ENCODE results near the gene ADORA2A. TPM values are rescaled to one million over a fixed set of nuclear protein-coding genes. Genes with fewer than 3 reads are reported as not detected.

The ADORA2A gene
- total RNA-seq, 1 donor from 2014 or later: under 0.01 TPM

DNA sequence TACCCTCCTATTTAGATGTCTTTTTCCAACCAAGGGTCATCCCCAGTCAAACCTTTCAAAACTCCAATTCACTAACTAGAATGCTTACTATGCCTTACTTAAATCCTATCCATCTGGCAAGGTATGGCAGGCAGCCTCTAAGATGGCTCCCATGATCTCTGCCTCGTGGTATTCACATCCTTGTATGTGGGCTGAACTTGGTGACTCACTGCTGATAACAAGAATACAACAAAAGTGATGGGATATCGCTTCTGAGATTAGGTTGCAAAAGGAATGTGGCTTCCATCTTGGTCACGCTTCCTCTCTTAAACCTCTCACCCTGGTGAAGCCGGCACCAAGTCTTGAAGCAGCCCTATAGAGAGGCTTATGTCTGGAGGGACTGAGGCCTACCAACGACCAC lies 38.2 kb downstream of the ADORA2A start:
- TF ChIP-seq, protein P1, sequence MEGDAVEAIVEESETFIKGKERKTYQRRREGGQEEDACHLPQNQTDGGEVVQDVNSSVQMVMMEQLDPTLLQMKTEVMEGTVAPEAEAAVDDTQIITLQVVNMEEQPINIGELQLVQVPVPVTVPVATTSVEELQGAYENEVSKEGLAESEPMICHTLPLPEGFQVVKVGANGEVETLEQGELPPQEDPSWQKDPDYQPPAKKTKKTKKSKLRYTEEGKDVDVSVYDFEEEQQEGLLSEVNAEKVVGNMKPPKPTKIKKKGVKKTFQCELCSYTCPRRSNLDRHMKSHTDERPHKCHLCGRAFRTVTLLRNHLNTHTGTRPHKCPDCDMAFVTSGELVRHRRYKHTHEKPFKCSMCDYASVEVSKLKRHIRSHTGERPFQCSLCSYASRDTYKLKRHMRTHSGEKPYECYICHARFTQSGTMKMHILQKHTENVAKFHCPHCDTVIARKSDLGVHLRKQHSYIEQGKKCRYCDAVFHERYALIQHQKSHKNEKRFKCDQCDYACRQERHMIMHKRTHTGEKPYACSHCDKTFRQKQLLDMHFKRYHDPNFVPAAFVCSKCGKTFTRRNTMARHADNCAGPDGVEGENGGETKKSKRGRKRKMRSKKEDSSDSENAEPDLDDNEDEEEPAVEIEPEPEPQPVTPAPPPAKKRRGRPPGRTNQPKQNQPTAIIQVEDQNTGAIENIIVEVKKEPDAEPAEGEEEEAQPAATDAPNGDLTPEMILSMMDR (IDR thresholded peaks at IDR 0.05; ENCODE audit: insufficient read depth, low read length, severe bottlenecking): no peak
- Histone ChIP-seq H3K4me3 (ENCODE audit: low read depth, low read length) (no peak overlapping the region), H3K36me3 (ENCODE audit: control insufficient read depth, insufficient read depth, low read length) (no peaks in the 10 kb centered on the region), H3K27me3 (ENCODE audit: control insufficient read depth, insufficient read depth, low read length) (no peaks in the 10 kb centered on the region)
- peak; percentile 80 for DNase-seq (ENCODE audit: low read depth)
- no peak for FAIRE-seq

DNA sequence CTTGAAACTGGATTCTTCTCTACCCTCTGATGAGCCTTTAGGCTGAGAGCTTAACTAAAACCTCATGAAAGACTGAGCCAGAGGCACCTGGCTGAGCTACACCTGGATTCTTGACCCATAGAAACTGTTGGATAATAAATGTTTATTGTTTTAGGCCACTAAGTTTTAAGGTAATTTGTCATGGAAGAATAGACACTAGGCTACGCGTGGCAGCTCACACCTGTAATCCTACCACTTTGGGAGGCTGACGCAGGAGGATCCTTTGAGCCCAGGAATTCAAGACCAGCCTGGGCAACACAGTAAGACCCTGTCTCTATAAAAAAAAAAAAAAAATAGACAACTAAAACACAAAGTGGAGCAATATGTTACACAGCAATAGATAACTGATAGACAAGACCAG lies 38.6 kb downstream of the ADORA2A start:
- no peak for FAIRE-seq
- DNase-seq (ENCODE audit: low read depth): no peak
- no peak overlapping the region for H3K4me3 ChIP-seq (ENCODE audit: low read depth, low read length)
- no peaks in the 10 kb centered on the region for H3K27me3 ChIP-seq (ENCODE audit: control insufficient read depth, insufficient read depth, low read length)
- H3K36me3 ChIP-seq (ENCODE audit: control insufficient read depth, insufficient read depth, low read length): no peaks in the 10 kb centered on the region
- TF ChIP-seq, protein P1 (IDR thresholded peaks at IDR 0.05; ENCODE audit: insufficient read depth, low read length, severe bottlenecking): no peak

DNA sequence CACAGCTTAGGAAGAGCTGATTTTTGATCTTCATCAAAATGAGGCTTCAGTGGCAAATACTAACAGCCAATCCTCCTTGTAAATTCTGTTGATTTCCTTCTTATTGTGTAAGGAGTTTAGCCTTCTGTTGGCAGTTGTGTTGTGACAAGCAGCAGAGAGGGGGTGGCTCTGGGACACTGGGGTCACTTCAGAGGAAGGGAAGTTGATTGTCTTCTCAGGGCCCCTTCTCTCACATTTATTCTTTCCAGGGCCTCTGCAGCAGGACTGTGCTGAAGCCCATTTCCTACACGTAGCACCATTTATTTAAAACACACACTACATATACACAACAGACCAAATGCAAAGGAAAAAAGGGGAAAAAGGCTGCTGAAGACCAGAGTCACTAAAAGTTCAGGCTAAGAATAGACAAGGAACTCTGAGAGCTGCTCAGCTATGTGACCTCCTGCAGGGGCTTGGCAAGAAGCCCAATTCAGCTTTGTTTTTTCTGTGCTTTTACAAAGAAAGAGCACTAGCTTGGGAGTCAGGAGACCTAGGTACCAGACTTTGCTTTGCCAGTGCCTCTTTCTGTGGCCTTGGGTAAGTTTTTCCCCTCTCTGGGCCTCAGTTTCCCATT lies 39.4 kb downstream of the ADORA2A start:
- TF ChIP-seq, protein P1 (IDR thresholded peaks at IDR 0.05; ENCODE audit: insufficient read depth, low read length, severe bottlenecking): no peak
- H3K27me3 ChIP-seq (ENCODE audit: control insufficient read depth, insufficient read depth, low read length): no peaks in the 10 kb centered on the region
- H3K36me3 ChIP-seq (ENCODE audit: control insufficient read depth, insufficient read depth, low read length): no peaks in the 10 kb centered on the region
- FAIRE-seq: no peak
- no peak for DNase-seq (ENCODE audit: low read depth)
- no peak overlapping the region for H3K4me3 ChIP-seq (ENCODE audit: low read depth, low read length)

DNA sequence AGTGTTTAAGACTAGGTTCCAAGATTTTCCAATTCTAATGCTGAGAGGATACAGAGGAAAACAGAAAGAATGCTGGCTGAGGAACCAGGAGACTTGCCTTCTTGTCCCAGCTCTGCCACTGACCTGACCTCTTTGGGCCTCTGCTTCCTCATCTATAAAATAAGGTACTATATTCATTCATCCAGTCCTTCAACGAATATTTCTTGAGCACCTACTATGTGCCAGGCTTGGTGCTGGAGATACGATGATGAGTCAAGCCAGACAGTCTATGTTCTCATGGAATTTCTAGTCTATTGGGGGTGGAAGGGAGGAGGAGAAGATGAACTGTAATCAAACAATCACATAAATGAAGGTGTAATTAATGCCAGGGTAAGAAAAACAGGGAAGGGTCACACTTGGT lies 39.9 kb downstream of the ADORA2A start:
- Histone ChIP-seq H3K27me3 (ENCODE audit: control insufficient read depth, insufficient read depth, low read length) (no peaks in the 10 kb centered on the region), H3K36me3 (ENCODE audit: control insufficient read depth, insufficient read depth, low read length) (no peaks in the 10 kb centered on the region), H3K4me3 (ENCODE audit: low read depth, low read length) (no peak overlapping the region)
- TF ChIP-seq, protein P1 (IDR thresholded peaks at IDR 0.05; ENCODE audit: insufficient read depth, low read length, severe bottlenecking): no peak
- no peak for DNase-seq (ENCODE audit: low read depth)
- no peak for FAIRE-seq

DNA sequence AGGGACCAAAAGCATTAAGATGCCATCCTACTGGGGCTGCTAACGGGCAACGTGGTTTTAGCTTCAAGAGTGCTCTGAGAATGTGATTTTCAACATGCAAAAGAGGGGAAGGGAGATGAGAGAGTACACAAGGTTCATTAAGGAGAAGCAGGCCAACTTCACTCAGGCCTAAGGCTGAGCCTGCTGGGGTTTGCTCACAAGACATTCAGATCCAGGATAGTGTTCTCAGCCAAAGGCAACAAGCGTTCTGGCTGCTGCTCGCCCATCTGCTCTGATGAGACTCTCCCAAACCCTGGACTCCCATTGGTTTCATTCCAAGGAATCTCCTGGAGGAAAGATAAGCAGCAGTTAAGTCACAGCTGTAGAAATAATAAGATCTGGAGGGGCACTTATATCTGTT lies 44.2 kb downstream of the ADORA2A start:
- Histone ChIP-seq H3K27me3 (ENCODE audit: control insufficient read depth, insufficient read depth, low read length) (no peaks in the 10 kb centered on the region), H3K4me3 (ENCODE audit: low read depth, low read length) (no peak overlapping the region), H3K36me3 (ENCODE audit: control insufficient read depth, insufficient read depth, low read length) (no peaks in the 10 kb centered on the region)
- TF ChIP-seq, protein P1 (IDR thresholded peaks at IDR 0.05; ENCODE audit: insufficient read depth, low read length, severe bottlenecking): no peak
- FAIRE-seq: peak; percentile 40
- no peak for DNase-seq (ENCODE audit: low read depth)

DNA sequence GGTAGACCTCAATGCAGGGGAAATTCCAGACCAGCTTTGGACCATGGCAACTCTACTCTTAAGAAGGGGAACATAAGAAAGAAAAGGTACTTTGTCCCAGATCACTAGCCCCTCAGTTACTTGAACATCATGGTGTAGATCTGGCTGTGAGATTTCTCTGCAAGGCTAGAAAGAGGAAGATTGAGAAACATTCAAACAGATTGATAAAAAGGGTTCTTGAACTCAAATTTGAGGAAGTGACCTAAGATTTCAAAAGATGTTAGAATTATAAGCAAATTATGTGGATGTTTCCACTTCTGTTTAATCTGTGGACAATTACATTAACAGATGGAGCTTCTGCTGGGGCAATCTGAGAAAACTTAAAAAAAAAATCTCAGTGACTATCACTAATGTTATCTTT lies 45.9 kb downstream of the ADORA2A start:
- TF ChIP-seq, protein P1 (IDR thresholded peaks at IDR 0.05; ENCODE audit: insufficient read depth, low read length, severe bottlenecking): no peak
- Histone ChIP-seq H3K36me3 (ENCODE audit: control insufficient read depth, insufficient read depth, low read length) (no peaks in the 10 kb centered on the region), H3K4me3 (ENCODE audit: low read depth, low read length) (no peak overlapping the region), H3K27me3 (ENCODE audit: control insufficient read depth, insufficient read depth, low read length) (no peaks in the 10 kb centered on the region)
- DNase-seq (ENCODE audit: low read depth) (no peak), FAIRE-seq (no peak)

Data from bronchial epithelial cell (primary cell).